Omental fat pad (tissue), 4 donors: ENCODE measurements around the gene ZKSCAN4. TPM values are rescaled to one million over a fixed set of nuclear protein-coding genes. Genes with fewer than 3 reads are reported as not detected.

Source experiments
- ATAC-seq: fragments of 150-250 bp; one replicate; pipeline ENCODE4 v1.9.1; 2016; ENCODE audit warnings: mild to moderate bottlenecking, moderate library complexity; ENCODE audit not compliant: low FRiP score
- DNase-seq: peaks from one replicate; pipeline ENCODE4 v3.0.0-alpha.2; 2019; ENCODE audit warnings: low spot score
- CTCF ChIP-seq, 3 donors: fragments of 450-650 bp; IDR thresholded peaks; one replicate each; pipeline ENCODE4 v1.5.1; 2016 to 2017; ENCODE audit warnings: antibody characterized with exemption in 3 of 3, mild to moderate bottlenecking in 3 of 3, moderate library complexity in 2 of 3
- total RNA-seq, 4 donors: library from RNA; depleted of rRNA; stranded (reverse); fragments of >200 nt; gene quantifications; one replicate each; pipeline ENCODE4 v1.1.0, GENCODE V29; 2016

The ZKSCAN4 gene
- total RNA-seq, 4 donors from 2014 or later: 1.3 to 6.0 (median 3.2) TPM

GRCh38 chr6:28264834-28265401 is 12.8 kb upstream of the ZKSCAN4 start:
- no peak for ATAC-seq
- TF ChIP-seq CTCF (IDR thresholded peaks at IDR 0.05): no peak
- no peak for DNase-seq

DNA sequence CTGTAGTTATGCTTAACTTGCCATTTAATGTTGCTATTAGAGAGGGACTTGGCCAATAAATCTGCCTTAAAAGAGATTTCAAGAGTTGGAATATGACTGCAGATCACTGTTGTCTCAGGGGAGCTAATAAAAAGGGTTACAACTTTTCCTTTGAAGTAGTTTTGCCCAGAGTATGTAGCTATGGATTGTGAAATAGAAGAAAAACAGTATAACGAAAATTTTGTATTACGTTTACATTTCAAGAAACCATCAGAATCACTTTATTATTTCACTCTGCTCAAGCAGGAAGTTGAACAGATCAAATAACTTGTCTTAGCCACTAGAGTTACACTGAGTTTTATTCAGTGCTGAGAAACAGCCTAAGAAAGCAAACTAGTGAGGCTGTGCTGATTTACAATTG is 11.9 kb upstream of the ZKSCAN4 start:
- TF ChIP-seq CTCF (IDR thresholded peaks at IDR 0.05): no peak
- DNase-seq (no peak), ATAC-seq (no peak)

GRCh38 chr6:28258877-28259777 is 7.1 kb upstream of the ZKSCAN4 start, which contains the start of gene NKAPL:
NKAPL (plus strand) TSS chr6:28259297; CDS start chr6:28259372, 75 bp downstream.
- no peak for DNase-seq
- peak; percentile 62 for ATAC-seq
- TF ChIP-seq CTCF (IDR thresholded peaks at IDR 0.05): no peak

GRCh38 chr6:28257042-28257441 is 5.0 kb upstream of the ZKSCAN4 start:
- DNase-seq (no peak), ATAC-seq (no peak)
- no peak for TF ChIP-seq CTCF (IDR thresholded peaks at IDR 0.05)

- TF ChIP-seq CTCF (IDR thresholded peaks at IDR 0.05): no peak
- ATAC-seq (no peak), DNase-seq (no peak)
These were observed 2.1 kb upstream of the ZKSCAN4 start for GRCh38 chr6:28254121-28254519.

DNA sequence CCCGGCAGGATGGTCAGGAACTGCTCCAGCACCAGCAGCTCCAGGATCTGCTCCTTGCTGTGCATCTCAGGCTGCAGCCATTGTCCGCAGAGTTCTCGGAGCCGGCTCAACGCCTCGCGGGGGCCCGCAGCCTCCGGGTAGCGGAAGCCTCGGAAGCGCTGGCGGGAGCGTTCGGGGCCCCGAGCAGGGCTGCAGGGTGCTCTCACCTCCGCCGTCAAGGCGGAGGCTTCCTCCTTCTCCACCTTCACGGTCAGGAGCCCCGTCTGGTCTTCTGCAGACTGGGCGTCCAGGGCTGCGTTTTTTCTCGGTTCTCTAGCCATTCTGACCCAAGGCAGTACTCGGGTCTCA is 434 bp downstream of the ZKSCAN4 start:
- no peak for TF ChIP-seq CTCF (IDR thresholded peaks at IDR 0.05)
- ATAC-seq: no peak
- DNase-seq: no peak

DNA sequence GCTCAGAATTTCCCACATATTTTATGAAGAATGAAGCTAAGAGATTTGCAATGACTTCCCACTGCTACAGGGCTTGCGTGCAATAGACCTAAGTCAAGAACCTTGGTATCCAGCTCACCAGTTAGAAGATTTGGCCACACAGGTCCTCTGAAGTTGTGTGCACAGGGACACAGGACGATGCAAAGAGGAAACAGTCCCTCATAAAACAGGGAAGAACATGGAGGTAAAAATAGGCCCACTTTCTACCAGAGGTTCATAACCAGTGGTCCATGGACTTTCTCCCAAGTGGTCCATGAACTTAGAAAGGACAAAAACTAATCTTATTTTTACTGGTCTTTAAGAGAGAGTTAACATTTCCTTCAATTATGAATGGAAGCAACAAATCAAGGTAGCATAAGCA is 1.3 kb downstream of the ZKSCAN4 start:
- no peak for TF ChIP-seq CTCF (IDR thresholded peaks at IDR 0.05)
- ATAC-seq (no peak), DNase-seq (no peak)
